Heart left ventricle (tissue), 13 donors: ENCODE measurements around the gene MAGEA8.

ENCODE experiments used
- CTCF ChIP-seq, 12 donors: fragments of 200-600 bp; sonication (generic) in 4 of 12; IDR thresholded peaks; one replicate each; pipeline versions ENCODE4 v1.5.0 to v1.8.0; 2018 to 2022; ENCODE audit warnings: antibody characterized with exemption in 12 of 12, mild to moderate bottlenecking in 5 of 12
- POLR2A ChIP-seq, 2 donors: fragments of 450-650 bp; IDR thresholded peaks; one replicate each; pipeline ENCODE4 v1.6.1; 2017; ENCODE audit warnings: antibody characterized with exemption in 2 of 2, mild to moderate bottlenecking in 2 of 2, moderate library complexity in 2 of 2
- donor health status: ischemic (EF 13 %, LVEDD 7.1; RV severe dilation, severe dysfunction).
- donor health status: DM: no; HTN: yes; CAD: no.
- donor health status: DM: no; HTN: no; CAD: no.
- donor health status: ischemic (EF 25% LVEDD 6.9; RV normal size, moderate dysfunction).
- donor health status: ischemic (EF 25% LVEDD 5.7; RV mildly dilated, moderate dysfunction).
- donor health status: ischemic (EF 35%, LVEDD 5.7; RV mildly dilated, moderate dysfunction).
- donor health status: nonischemic (EF 11% LVEDD 7.7; RV severe dilation, severe dysfunction).
- donor health status: DM: yes; HTN: yes; CAD: no.
- donor health status: PGD.
- donor health status: ischemic (EF 29% LVEDD 5.4; RV normal size, mild dysfunction).
- donor health status: nonischemic (EF 23%, LVEDD 6.1; RV moderate dilation, normal function).

- TF ChIP-seq POLR2A (IDR thresholded peaks at IDR 0.05) (no peak), CTCF (IDR thresholded peaks at IDR 0.05) (no peak)
These were observed 15.6 kb upstream of the MAGEA8 start for GRCh38 chrX:149865390-149865789.
